ENCODE data around the gene CACNG7.

The CACNG7 gene

GRCh38 chr19:53993448-53993847 is 84.4 kb downstream of the CACNG7 start:
- no peak for DNase-seq
- H3K36me3 ChIP-seq, result no peaks in the 10 kb centered on the region
- H3K9me3 ChIP-seq (ENCODE audit: severe bottlenecking), result no peaks in the 10 kb centered on the region
- H3K4me3 ChIP-seq (ENCODE audit: low read depth, low read length), result no peak overlapping the region
- no peak for TF ChIP-seq CTCF (IDR thresholded peaks at IDR 0.05; ENCODE audit: low read depth, low read length)
- H3K27me3 ChIP-seq (ENCODE audit: insufficient read depth, low read depth, severe bottlenecking), result no peaks in the 10 kb centered on the region
- H3K27ac ChIP-seq, result no peak overlapping the region

Data from WERI-Rb-1 (cell line).